Measurements from ENCODE around the gene NAV2.
"Not testable (repeated sequence)": the region's sequence is repeated elsewhere in the genome, so short reads cannot be mapped to it uniquely, and the experiment has no call there.

The NAV2 gene

GRCh38 chr11:20099527-20099926 lies 386.9 kb downstream of the NAV2 start:
- no peak for DNase-seq

GRCh38 chr11:20102397-20102796 lies 389.8 kb downstream of the NAV2 start:
- no peak for DNase-seq

GRCh38 chr11:20103281-20103680 lies 390.6 kb downstream of the NAV2 start:
- DNase-seq = no peak

DNA sequence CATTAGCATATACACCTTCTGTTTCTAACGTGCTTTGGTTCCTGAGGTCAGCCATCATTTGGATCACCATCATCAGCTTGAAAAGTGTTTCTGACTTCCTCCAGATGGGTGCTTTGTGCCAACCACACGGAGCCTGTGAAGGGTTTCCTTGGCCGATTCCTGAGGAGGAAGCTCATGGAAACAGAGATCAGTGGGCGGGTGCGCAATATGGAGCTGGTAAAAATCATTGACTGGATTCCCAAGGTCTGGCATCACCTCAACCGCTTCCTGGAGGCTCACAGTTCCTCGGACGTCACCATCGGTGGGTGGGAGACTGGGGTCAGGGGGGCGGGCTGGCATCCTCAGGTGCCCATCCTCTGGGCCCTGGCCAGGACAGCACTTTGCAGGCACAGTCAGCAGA lies 392.8 kb downstream of the NAV2 start:
- DNase-seq = no peak

DNA sequence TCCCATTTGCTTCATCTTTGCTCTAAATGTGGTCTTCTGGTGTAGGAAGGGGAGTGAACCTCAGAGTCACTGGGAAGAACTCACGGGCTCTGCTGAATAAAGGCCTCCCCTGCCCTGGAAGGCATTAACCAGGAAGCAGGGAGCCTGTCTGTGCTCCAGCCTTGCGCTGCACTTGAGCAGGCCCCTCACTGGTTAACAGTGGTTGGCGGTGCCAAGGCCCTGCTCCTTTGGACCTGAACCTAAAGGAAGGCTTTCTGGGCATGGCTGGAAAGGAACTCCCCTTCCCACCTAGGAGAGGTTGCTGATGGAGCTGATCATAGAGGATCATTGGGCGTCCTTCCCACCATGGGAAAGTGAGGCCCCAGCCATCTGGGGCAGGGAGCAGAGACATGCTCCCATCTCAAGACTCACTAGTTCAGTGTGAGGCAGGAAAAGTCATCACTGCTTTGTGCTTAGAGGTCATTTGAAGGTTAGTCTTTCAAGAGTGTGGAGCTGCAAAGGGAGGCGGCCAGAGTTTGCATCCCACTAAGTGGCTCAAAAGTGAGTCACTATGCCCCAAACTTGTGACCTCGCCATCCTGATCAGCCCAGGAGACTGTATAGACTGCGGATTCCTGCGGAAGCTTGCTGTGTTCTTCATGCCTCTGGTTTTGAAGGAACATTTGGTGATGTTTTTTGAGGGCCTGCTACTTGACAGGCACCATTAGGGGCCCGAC lies 397.3 kb downstream of the NAV2 start:
- no peak for DNase-seq

DNA sequence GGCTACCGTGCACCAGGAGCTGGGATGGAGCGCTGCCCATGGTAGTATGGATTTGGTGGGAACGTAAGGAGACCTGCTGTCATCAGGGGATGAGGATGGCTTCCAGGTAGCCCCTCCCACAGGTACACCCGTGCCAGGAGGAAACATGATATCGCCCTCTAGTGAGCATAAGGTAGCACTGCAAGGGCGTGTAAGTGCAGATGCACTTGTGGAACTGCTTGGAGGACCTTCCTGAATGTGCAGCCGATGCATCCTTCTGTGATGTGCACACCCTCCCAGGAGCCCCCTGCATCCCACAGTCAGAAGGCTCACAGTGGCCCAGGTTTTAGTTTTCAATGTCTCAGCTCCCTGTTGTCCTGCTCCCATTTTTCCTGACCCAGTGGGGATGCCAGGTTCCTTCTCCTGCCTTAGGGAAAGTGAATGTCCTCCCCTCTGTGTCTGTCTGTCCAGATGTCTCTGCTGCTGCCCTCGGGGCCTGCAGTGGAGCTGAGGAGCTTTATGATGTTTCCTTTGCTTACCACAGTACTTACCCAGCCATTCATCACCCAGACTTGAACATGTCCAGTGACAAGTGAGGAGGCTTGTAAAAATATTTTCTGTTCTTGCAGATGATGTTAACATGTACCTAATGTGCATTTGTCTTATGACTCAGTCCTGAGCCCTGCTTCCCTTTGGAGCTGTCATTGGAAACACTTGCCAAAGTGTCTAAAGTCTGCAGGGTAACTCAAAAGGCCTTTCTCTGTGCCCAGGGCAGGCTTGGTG lies 398.5 kb downstream of the NAV2 start:
- no peak for DNase-seq

DNA sequence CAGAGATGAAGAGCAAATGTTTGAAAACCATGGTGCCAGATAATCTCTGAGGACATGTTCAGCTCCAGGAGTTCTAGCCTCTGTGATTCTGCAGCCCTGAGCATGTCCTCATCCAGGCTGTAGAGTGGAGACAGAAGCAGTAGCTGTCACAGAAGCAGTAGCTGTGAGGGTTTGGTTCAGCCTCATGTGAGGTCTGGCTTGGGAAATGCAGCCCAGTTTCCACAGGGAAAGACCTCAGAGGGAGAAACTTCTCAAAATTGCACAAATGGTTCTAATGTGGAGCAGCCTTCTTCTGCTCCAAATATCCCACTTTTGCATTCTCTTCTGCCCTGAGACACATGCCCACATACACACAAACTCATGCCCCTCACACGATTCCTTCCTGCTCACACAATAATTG lies 399.2 kb downstream of the NAV2 start:
- no peak for DNase-seq

- no peak for DNase-seq
These were observed 399.9 kb downstream of the NAV2 start for GRCh38 chr11:20112291-20113148.

DNA sequence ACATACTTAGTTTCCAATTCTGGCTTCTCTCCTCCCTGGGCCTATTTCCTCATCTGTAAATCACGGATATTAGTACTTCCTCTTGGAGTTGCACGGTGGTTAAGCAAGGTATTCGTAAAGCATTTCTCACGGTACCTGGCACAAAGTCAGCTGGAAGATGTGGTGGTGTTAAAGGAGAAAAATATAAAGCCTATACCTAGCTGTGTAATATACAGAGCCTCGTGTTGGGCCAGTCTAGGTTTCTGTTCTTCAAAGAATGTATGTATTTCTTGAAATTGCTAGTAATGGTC lies 400.5 kb downstream of the NAV2 start:
- DNase-seq = no peak

GRCh38 chr11:20114588-20114987 lies 402.0 kb downstream of the NAV2 start:
- DNase-seq = no peak

- DNase-seq = no peak
These were observed 404.2 kb downstream of the NAV2 start for GRCh38 chr11:20116825-20117224.

GRCh38 chr11:20117291-20117690 lies 404.7 kb downstream of the NAV2 start:
- no peak for DNase-seq

DNA sequence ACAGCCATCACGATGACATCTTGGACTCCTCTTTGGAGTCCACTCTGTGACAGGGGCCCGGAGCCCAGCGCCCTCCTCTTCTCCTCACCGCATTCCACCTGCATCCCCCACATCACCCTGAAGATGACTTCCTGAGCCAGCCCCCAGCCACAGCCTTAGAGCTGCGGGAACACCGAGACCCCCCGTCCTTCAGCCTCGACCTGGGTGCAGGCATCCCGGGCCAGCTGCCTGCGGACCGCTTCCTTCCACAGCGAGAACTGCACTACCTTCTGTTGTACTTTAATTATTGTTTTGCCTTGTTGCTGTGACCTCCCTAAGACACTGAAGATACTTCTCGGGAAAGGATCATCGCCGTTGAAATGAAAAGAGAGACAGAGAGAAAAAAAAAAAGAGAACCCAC lies 405.6 kb downstream of the NAV2 start:
- DNase-seq = no peak

DNA sequence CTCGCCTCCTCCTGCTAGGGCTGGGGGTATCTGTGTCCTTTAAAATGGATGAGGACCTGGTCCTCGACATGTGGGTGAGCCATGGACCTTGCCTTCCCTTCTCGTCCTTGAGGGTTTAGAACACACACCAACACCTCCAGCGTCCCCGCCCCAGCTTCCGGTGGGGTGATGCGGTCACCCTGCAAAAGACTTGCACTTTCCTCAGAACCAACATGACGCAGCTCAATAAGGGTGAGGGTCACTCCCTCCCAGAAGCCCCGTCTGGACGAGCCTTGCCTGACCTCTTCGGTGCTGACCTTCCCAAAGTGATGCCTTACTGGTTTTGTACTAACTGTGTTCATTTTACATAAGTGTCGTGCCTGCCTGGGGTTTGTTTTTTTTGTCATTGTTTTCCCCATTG lies 406.7 kb downstream of the NAV2 start:
- DNase-seq = no peak

- no peak for DNase-seq
These were observed 407.7 kb downstream of the NAV2 start for GRCh38 chr11:20120134-20120925.

DNA sequence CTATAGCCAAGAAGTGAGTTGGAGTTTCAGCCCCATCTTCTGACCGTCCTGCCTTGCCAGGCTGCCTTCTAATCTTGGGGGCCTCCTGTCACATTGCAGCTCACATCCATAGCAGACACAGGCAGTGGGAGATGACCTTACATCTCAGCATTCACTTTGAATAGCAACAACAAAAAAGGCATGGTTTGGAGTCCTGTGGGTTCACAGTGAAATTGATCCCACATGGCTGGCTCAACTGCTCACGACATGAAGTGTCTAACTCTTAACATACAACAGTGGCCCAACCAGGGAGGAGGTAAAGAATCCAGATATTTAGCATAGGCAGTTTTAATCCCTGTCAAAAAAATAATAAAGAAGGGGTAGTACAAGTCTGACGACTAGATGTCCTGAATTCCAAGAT lies 409.5 kb downstream of the NAV2 start:
- no peak for DNase-seq

GRCh38 chr11:20125927-20126326 lies 413.3 kb downstream of the NAV2 start:
- no peak for DNase-seq

- DNase-seq = no peak
These were observed 414.1 kb downstream of the NAV2 start for GRCh38 chr11:20126724-20127123.

- no peak for DNase-seq
These were observed 415.3 kb downstream of the NAV2 start for GRCh38 chr11:20127671-20128527.

GRCh38 chr11:20128528-20128825 lies 415.8 kb downstream of the NAV2 start:
- not testable (repeated sequence) for DNase-seq

DNA sequence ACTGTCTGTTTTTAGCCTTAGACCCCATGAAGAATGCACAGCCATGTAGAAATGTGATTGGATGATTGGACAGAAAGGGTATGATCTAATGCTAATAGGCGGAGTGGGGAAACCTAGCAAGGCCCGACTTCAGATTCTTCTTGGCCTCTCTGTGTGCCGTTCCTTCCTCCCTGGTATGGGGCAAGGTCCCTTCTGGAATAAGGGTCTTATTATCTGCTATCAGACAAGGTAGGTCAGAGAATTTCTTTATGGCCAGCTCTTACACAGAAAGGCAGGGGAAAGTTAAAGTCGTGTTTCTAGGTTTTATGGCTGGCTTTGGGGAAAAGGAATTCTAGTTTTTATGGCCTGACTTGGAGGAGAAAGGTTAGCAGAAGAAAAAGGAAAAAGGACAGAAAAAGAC lies 417.0 kb downstream of the NAV2 start:
- no peak for DNase-seq
